ENCODE data around the gene PPP1R1B.
A peak's percentile ranks its signal among the peaks of the same experiment; 100 is the strongest.

Gene PPP1R1B

GRCh38 chr17:39615434-39615833, 11.3 kb upstream of the PPP1R1B start:
- DNase-seq (ENCODE audit: low read depth) = no peak

- DNase-seq (ENCODE audit: low read depth) = no peak
Observed at GRCh38 chr17:39617100-39617445, 9.7 kb upstream of the PPP1R1B start.

GRCh38 chr17:39617446-39618245, 9.1 kb upstream of the PPP1R1B start:
- no peak for DNase-seq (ENCODE audit: low read depth)

GRCh38 chr17:39618246-39618913, 8.4 kb upstream of the PPP1R1B start:
- no peak for DNase-seq (ENCODE audit: low read depth)

GRCh38 chr17:39618956-39619785, 7.6 kb upstream of the PPP1R1B start:
- no peak for DNase-seq (ENCODE audit: low read depth)

- no peak for DNase-seq (ENCODE audit: low read depth)
Observed at GRCh38 chr17:39619786-39620101, 7.0 kb upstream of the PPP1R1B start.

- DNase-seq (ENCODE audit: low read depth) = peak; percentile 84
Observed at GRCh38 chr17:39621523-39622379, 5.0 kb upstream of the PPP1R1B start.

- peak; percentile 29 for DNase-seq (ENCODE audit: low read depth)
Observed at GRCh38 chr17:39622380-39623006, 4.3 kb upstream of the PPP1R1B start.

GRCh38 chr17:39623356-39623950, 3.3 kb upstream of the PPP1R1B start:
- DNase-seq (ENCODE audit: low read depth) = peak; percentile 82

- DNase-seq (ENCODE audit: low read depth) = no peak
Observed at GRCh38 chr17:39624313-39624712, 2.4 kb upstream of the PPP1R1B start.

GRCh38 chr17:39625198-39625785, 1.5 kb upstream of the PPP1R1B start:
- no peak for DNase-seq (ENCODE audit: low read depth)

- no peak for DNase-seq (ENCODE audit: low read depth)
Observed at GRCh38 chr17:39627047-39627711, 427 bp downstream of the PPP1R1B start.

GRCh38 chr17:39627712-39628516, 1.2 kb downstream of the PPP1R1B start:
- no peak for DNase-seq (ENCODE audit: low read depth)

GRCh38 chr17:39628655-39629493, 2.1 kb downstream of the PPP1R1B start:
- no peak for DNase-seq (ENCODE audit: low read depth)

GRCh38 chr17:39629494-39629880, 2.7 kb downstream of the PPP1R1B start:
- DNase-seq (ENCODE audit: low read depth) = no peak

- DNase-seq (ENCODE audit: low read depth) = no peak
Observed at GRCh38 chr17:39629898-39630297, 3.1 kb downstream of the PPP1R1B start.

GRCh38 chr17:39631403-39631802, 4.7 kb downstream of the PPP1R1B start:
- no peak for DNase-seq (ENCODE audit: low read depth)

- DNase-seq (ENCODE audit: low read depth) = no peak
Observed at GRCh38 chr17:39632153-39632941, 5.6 kb downstream of the PPP1R1B start.
